Measurements from ENCODE around the gene CHRNA5. TPM values are rescaled to one million over a fixed set of nuclear protein-coding genes. Genes with fewer than 3 reads are reported as not detected.
A peak's percentile ranks its signal among the peaks of the same experiment; 100 is the strongest.
"Not testable (repeated sequence)": the region's sequence is repeated elsewhere in the genome, so short reads cannot be mapped to it uniquely, and the experiment has no call there.

Gene CHRNA5
- total RNA-seq: 1 to 10 TPM in 1 of 5 donors, under 1 TPM in 4; 0.37 to 1.1 (median 0.57) TPM
- total RNA-seq (2013): 1.3 TPM
- total RNA-seq: 0.06 to 7.9 (median 0.57) reads per million in 29 experiments

DNA sequence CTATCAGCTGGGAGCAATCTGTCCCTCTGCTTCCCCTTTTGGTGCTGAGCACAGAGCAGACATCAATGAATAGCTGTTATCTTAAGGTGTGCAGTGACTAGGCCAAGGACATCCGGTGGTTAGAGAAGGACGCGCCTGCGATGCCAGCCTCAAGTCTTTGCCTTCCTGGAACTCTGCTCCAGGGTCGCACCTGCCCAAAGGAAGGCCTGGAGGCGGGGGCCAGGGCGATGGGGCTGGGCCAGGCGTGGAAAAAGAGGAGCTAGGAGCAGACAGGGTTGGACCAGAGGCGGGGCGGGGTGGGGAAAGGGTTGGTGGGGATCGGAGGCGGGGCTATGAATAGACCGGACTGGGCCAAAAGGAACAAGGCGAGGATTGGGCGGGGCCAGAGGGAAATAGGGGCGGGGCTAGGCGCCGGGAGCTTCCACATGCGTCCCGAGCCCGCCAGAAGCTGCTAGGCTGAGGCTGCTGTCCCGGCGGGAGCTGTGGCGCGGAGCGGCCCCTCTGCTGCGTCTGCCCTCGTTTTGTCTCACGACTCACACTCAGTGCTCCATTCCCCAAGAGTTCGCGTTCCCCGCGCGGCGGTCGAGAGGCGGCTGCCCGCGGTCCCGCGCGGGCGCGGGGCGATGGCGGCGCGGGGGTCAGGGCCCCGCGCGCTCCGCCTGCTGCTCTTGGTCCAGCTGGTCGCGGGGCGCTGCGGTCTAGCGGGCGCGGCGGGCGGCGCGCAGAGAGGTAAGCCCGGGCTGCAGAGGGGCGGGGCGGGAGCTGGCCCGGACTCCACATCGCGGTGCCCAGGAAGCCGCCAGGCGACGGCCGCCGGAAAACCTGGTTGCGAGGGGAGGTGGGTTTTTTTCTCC lies at the start of gene CHRNA5:
TSS of gene CHRNA5 (plus strand) at position 424 of the 854 bp plus-strand sequence. CDS start at position 624, 200 bp downstream.
- peaks cover 6 to 17% of the 10 kb centered on the region in 2 experiments for H3K4me1 ChIP-seq (ENCODE audit: control insufficient read depth in 1 of 2, extremely low read depth in 1 of 2, insufficient read depth in 2 of 2, low read length in 2 of 2)

DNA sequence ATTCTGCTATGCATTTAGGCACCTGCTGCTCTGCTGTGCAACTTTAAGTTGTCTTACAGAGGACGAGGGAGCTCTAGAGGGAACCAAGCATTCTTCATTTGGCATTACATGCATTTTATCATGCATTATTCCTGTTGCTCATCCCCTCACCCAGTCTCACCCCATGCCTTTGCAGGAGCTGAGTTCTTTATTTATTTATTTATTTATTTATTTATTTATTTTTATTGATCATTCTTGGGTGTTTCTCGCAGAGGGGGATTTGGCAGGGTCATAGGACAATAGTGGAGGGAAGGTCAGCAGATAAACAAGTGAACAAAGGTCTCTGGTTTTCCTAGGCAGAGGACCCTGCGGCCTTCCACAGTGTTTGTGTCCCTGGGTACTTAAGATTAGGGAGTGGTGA lies 45.3 kb upstream of the CHRNA5 start:
- H3K27ac Mint-ChIP-seq; H3K27me3 Mint-ChIP-seq; H3K27me3 ChIP-seq (replicated peaks in 1 of 2; ENCODE audit: control insufficient read depth in 2 of 2, extremely low read depth in 1 of 2, insufficient read depth in 2 of 2, low read length in 1 of 2); H3K36me3 ChIP-seq (ENCODE audit: control insufficient read depth in 2 of 2, extremely low read depth in 1 of 2, insufficient read depth in 1 of 2, low read length in 1 of 2); H3K4me1 Mint-ChIP-seq; ATAC-seq (replicated peaks in 1 of 4); H3K27ac ChIP-seq (ENCODE audit: low read length); DNase-seq; H3K4me3 ChIP-seq (ENCODE audit: control insufficient read depth in 1 of 2, extremely low read depth in 1 of 2, low read length in 1 of 2); H3K9me3 Mint-ChIP-seq; H3K36me3 Mint-ChIP-seq; H3K4me3 Mint-ChIP-seq; H3K4me1 ChIP-seq (ENCODE audit: control insufficient read depth in 1 of 2, extremely low read depth in 1 of 2, insufficient read depth in 2 of 2, low read length in 2 of 2); CTCF ChIA-PET; H3K9me3 ChIP-seq; POLR2A ChIA-PET: not testable (repeated sequence)
- WGBS (ENCODE audit: insufficient coverage): no CpG with 5 or more reads among the region's 3 CpGs

More for the DNA sequence above, at the start of gene CHRNA5:
- Mint-ChIP-seq H3K27me3 (peaks cover 19 to 25% of the 10 kb centered on the region in 2 donors), H3K4me1 (peaks cover 19 to 20% (median 20%) of the 10 kb centered on the region in 3 donors), H3K36me3 (no peaks in the 10 kb centered on the region), H3K4me3 (peak within 1 kb of the TSS; percentile 81 to 91 (median 84)), H3K27ac (peak within 1 kb of the TSS in 1 of 2 donors; percentile 3), H3K9me3 (no peaks in the 10 kb centered on the region)
- DNase-seq (peak in 28 of 35 experiments; percentile 4 to 74 (median 30)), ATAC-seq (replicated peaks in 1 of 4) (peak; percentile 71 to 81 (median 72))
- H3K27me3 ChIP-seq (replicated peaks in 1 of 2; ENCODE audit: control insufficient read depth in 2 of 2, extremely low read depth in 1 of 2, insufficient read depth in 2 of 2, low read length in 1 of 2): peaks cover 0 to 15% of the 10 kb centered on the region in 2 experiments
- peak within 1 kb of the TSS; percentile 63 to 67 for H3K4me3 ChIP-seq (ENCODE audit: control insufficient read depth in 1 of 2, extremely low read depth in 1 of 2, low read length in 1 of 2)
- WGBS (ENCODE audit: insufficient coverage): under 1% methylated on average over 74 of the region's 75 CpGs
- H3K36me3 ChIP-seq (ENCODE audit: control insufficient read depth in 2 of 2, extremely low read depth in 1 of 2, insufficient read depth in 1 of 2, low read length in 1 of 2): no peaks in the 10 kb centered on the region
- POLR2A ChIA-PET: interaction anchor here (0.5 to 1.0 kb wide), 4 partner anchors 25 to 410 kb away, joined by 3 to 5 read pairs (median 4); partner anchors contain the start of gene PSMA4 (in 1 of the 2)
- CTCF ChIA-PET: interaction anchor here in 1 of 2 donors (1.7 kb wide), 1 partner anchor 24 kb away, joined by 11 read pairs; the partner anchor contains the start of gene PSMA4
- H3K9me3 ChIP-seq: no peaks in the 10 kb centered on the region
- H3K27ac ChIP-seq (ENCODE audit: low read length): no peak within 1 kb of the TSS

DNA sequence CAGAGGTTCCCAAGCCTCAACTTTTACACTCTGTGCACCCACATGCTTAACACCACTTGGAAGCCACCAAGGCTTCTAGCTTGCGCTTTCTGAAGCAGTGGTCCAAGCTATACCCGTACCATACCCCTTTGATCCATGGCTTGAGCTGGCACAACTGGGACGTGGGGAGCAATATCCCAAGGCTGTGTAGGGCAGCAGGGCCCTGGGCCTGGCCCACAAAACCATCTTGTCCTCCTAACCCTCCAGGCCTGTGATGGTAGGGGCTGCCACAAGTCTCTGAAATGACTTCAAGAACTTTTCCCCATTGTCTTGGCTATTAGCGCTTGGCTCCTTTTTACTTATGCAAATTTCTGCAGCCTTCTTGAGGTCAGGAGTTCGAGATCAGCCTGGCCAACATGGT lies 41.1 kb upstream of the CHRNA5 start:
- no peaks in the 10 kb centered on the region for H3K36me3 ChIP-seq (ENCODE audit: control insufficient read depth in 2 of 2, extremely low read depth in 1 of 2, insufficient read depth in 1 of 2, low read length in 1 of 2)
- Mint-ChIP-seq H3K27ac (no peak overlapping the region), H3K27me3 (no peaks in the 10 kb centered on the region), H3K4me3 (no peak overlapping the region), H3K4me1 (no peaks in the 10 kb centered on the region), H3K9me3 (no peaks in the 10 kb centered on the region), H3K36me3 (no peaks in the 10 kb centered on the region)
- ChIA-PET POLR2A (no interaction called here), CTCF (no interaction called here)
- no peak overlapping the region for H3K4me3 ChIP-seq (ENCODE audit: control insufficient read depth in 1 of 2, extremely low read depth in 1 of 2, low read length in 1 of 2)
- no peak overlapping the region for H3K27ac ChIP-seq (ENCODE audit: low read length)
- H3K4me1 ChIP-seq (ENCODE audit: control insufficient read depth in 1 of 2, extremely low read depth in 1 of 2, insufficient read depth in 2 of 2, low read length in 2 of 2): no peaks in the 10 kb centered on the region
- no peak for DNase-seq
- WGBS (ENCODE audit: insufficient coverage): 93% methylated on average over 3 of the region's 5 CpGs
- ATAC-seq (replicated peaks in 1 of 4): no peak
- no peaks in the 10 kb centered on the region for H3K9me3 ChIP-seq
- H3K27me3 ChIP-seq (replicated peaks in 1 of 2; ENCODE audit: control insufficient read depth in 2 of 2, extremely low read depth in 1 of 2, insufficient read depth in 2 of 2, low read length in 1 of 2): no peaks in the 10 kb centered on the region

DNA sequence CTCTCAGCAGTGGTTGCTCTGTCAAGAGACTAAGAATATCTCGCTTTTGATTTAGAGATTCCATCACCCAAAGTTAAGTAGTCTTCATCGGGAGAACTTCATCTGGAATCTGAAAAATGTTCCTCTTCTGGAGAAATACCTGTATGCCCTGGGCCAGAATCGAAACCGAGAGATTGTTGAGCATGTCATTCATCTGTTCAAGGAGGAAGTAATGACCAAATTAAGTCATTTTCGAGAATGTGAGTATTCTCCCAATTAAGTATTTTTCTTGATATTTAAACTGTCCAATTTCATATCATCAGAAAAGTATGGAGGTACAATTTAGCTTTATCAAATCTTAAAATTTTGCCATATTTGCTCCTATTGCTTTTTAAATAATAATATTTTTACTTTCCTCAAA lies 38.0 kb upstream of the CHRNA5 start:
- WGBS (ENCODE audit: insufficient coverage): no CpG with 5 or more reads among the region's 5 CpGs
- CTCF ChIA-PET: no interaction called here

DNA sequence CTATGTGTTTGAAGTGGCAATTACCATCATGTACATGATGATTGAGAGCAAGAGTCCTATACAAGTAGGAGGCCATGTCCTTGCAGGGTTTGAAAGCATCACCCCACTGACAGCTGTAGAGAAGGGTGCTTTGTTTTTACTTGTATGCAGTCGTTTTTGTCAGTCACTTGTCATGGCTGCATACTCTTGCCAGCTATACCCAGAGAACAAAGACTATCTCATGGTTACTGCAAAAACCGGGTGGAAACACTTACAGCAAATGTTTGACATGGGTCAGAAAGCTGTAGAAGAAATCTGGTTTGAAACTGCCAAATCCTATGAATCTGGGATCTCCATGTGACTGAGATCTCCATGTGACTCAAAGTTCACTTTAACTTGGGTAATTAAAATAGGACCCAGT lies 32.0 kb upstream of the CHRNA5 start:
- ATAC-seq (replicated peaks in 1 of 4) (no peak), DNase-seq (no peak)
- no peaks in the 10 kb centered on the region for H3K4me1 Mint-ChIP-seq
- Histone ChIP-seq H3K4me1 (ENCODE audit: control insufficient read depth in 1 of 2, extremely low read depth in 1 of 2, insufficient read depth in 2 of 2, low read length in 2 of 2) (no peaks in the 10 kb centered on the region), H3K9me3 (no peaks in the 10 kb centered on the region), H3K27me3 (replicated peaks in 1 of 2; ENCODE audit: control insufficient read depth in 2 of 2, extremely low read depth in 1 of 2, insufficient read depth in 2 of 2, low read length in 1 of 2) (no peaks in the 10 kb centered on the region), H3K4me3 (ENCODE audit: control insufficient read depth in 1 of 2, extremely low read depth in 1 of 2, low read length in 1 of 2) (no peak overlapping the region), H3K27ac (ENCODE audit: low read length) (no peak overlapping the region), H3K36me3 (ENCODE audit: control insufficient read depth in 2 of 2, extremely low read depth in 1 of 2, insufficient read depth in 1 of 2, low read length in 1 of 2) (no peaks in the 10 kb centered on the region)
- WGBS (ENCODE audit: insufficient coverage): no CpG with 5 or more reads among the region's 2 CpGs
- no peak overlapping the region for H3K4me3 Mint-ChIP-seq
- ChIA-PET POLR2A (interaction anchor here in 1 of 2 donors (0.7 kb wide), 1 partner anchor 21 kb away, joined by 3 read pairs; no protein-coding TSS in a partner anchor), CTCF (no interaction called here)
- H3K27me3 Mint-ChIP-seq: no peaks in the 10 kb centered on the region
- no peaks in the 10 kb centered on the region for H3K9me3 Mint-ChIP-seq
- H3K36me3 Mint-ChIP-seq: no peaks in the 10 kb centered on the region
- no peak overlapping the region for H3K27ac Mint-ChIP-seq

More for the DNA sequence above, 38.0 kb upstream of the CHRNA5 start:
- Mint-ChIP-seq H3K36me3 (no peaks in the 10 kb centered on the region), H3K9me3 (no peaks in the 10 kb centered on the region), H3K27ac (no peak overlapping the region), H3K4me1 (no peaks in the 10 kb centered on the region), H3K27me3 (no peaks in the 10 kb centered on the region), H3K4me3 (no peak overlapping the region)
- POLR2A ChIA-PET: no interaction called here
- Histone ChIP-seq H3K4me3 (ENCODE audit: control insufficient read depth in 1 of 2, extremely low read depth in 1 of 2, low read length in 1 of 2) (no peak overlapping the region), H3K27me3 (replicated peaks in 1 of 2; ENCODE audit: control insufficient read depth in 2 of 2, extremely low read depth in 1 of 2, insufficient read depth in 2 of 2, low read length in 1 of 2) (no peaks in the 10 kb centered on the region), H3K36me3 (ENCODE audit: control insufficient read depth in 2 of 2, extremely low read depth in 1 of 2, insufficient read depth in 1 of 2, low read length in 1 of 2) (no peaks in the 10 kb centered on the region), H3K4me1 (ENCODE audit: control insufficient read depth in 1 of 2, extremely low read depth in 1 of 2, insufficient read depth in 2 of 2, low read length in 2 of 2) (no peaks in the 10 kb centered on the region), H3K9me3 (no peaks in the 10 kb centered on the region), H3K27ac (ENCODE audit: low read length) (no peak overlapping the region)
- DNase-seq: no peak
- ATAC-seq (replicated peaks in 1 of 4): no peak

DNA sequence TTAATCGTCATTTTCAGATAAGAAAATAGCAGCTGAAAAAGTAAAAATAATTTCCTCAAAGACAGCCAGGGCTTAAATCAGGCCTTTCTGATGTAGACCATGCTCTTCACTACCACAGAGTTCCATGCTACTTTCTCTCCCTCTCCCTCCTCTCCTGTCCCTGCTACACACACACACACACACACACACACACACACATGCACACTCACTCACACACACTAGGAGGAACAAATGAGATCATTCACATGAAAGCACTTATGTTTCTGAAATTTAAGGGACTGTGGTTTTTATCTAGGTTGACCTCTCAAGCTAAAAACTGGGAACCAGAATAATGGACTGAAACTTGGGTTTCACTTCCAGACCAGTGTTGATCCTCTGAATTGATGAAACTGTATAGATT lies 29.2 kb upstream of the CHRNA5 start:
- H3K4me1 Mint-ChIP-seq: peaks cover 4 to 9% (median 6%) of the 10 kb centered on the region in 3 donors
- ATAC-seq (replicated peaks in 1 of 4) (no peak), DNase-seq (no peak)
- no peaks in the 10 kb centered on the region for H3K27me3 ChIP-seq (replicated peaks in 1 of 2; ENCODE audit: control insufficient read depth in 2 of 2, extremely low read depth in 1 of 2, insufficient read depth in 2 of 2, low read length in 1 of 2)
- ChIA-PET CTCF (no interaction called here), POLR2A (interaction anchor here in 1 of 2 donors (1.0 kb wide), 1 partner anchor 10 kb away, joined by 3 read pairs; no protein-coding TSS in a partner anchor)
- no peaks in the 10 kb centered on the region for H3K36me3 Mint-ChIP-seq
- no peaks in the 10 kb centered on the region for H3K9me3 ChIP-seq
- H3K4me3 ChIP-seq (ENCODE audit: control insufficient read depth in 1 of 2, extremely low read depth in 1 of 2, low read length in 1 of 2): no peak overlapping the region
- no peak overlapping the region for H3K4me3 Mint-ChIP-seq
- H3K4me1 ChIP-seq (ENCODE audit: control insufficient read depth in 1 of 2, extremely low read depth in 1 of 2, insufficient read depth in 2 of 2, low read length in 2 of 2): peaks cover 2 to 10% of the 10 kb centered on the region in 2 experiments
- H3K27me3 Mint-ChIP-seq: no peaks in the 10 kb centered on the region
- no peaks in the 10 kb centered on the region for H3K36me3 ChIP-seq (ENCODE audit: control insufficient read depth in 2 of 2, extremely low read depth in 1 of 2, insufficient read depth in 1 of 2, low read length in 1 of 2)
- no CpG with 5 or more reads among the region's 1 CpG for WGBS (ENCODE audit: insufficient coverage)
- no peak overlapping the region for H3K27ac Mint-ChIP-seq
- no peak overlapping the region for H3K27ac ChIP-seq (ENCODE audit: low read length)
- H3K9me3 Mint-ChIP-seq: no peaks in the 10 kb centered on the region
